ENCODE results near the gene RPS19. TPM values are rescaled to one million over a fixed set of nuclear protein-coding genes. Genes with fewer than 3 reads are reported as not detected.
"Not testable (repeated sequence)": the region's sequence is repeated elsewhere in the genome, so short reads cannot be mapped to it uniquely, and the experiment has no call there.

Gene RPS19
- total RNA-seq, 1 donor from 2014 or later = 1,211 TPM

GRCh38 chr19:41901707-41902360, 41.8 kb downstream of the RPS19 start:
- no peak for DNase-seq (ENCODE audit: low spot score)

GRCh38 chr19:41902594-41902993, 42.5 kb downstream of the RPS19 start:
- no peak for DNase-seq (ENCODE audit: low spot score)

- no peak for DNase-seq (ENCODE audit: low spot score)
These were observed 43.3 kb downstream of the RPS19 start for GRCh38 chr19:41903193-41903953.

DNA sequence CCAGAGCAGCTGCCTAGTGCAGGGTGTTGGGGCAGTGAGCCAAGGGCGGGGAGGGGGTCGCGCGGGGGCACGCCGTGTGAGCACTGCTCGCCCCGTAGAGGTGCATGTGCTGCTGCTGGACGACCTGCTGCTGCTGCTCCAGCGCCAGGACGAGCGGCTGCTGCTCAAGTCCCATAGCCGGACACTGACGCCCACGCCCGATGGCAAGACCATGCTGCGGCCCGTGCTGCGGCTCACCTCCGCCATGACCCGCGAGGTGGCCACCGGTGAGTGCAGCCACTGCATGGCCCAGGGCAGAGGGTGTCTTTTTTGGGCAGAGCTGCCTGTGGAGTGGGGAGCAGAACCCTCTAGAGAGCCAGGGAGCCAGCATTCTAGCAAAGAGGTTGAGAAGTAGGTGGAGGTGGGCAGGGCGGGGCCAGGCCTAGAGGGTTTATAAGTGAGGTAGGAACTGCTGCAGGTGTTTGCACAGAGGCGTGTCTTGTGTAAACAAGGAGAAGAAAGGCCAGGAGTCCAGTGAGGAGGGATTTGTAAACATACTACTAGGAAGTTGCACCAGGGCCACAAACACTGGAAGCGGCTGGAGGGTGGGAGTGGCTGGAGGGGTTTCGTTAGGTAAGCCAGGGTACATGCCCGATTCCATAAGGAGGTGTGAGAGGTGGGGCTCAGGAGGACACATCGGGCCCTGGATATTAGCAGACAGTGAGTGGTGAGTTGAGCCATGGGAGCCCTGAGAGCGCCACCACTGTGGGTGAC, 44.2 kb downstream of the RPS19 start:
- DNase-seq (ENCODE audit: low spot score) = peak; percentile 86

DNA sequence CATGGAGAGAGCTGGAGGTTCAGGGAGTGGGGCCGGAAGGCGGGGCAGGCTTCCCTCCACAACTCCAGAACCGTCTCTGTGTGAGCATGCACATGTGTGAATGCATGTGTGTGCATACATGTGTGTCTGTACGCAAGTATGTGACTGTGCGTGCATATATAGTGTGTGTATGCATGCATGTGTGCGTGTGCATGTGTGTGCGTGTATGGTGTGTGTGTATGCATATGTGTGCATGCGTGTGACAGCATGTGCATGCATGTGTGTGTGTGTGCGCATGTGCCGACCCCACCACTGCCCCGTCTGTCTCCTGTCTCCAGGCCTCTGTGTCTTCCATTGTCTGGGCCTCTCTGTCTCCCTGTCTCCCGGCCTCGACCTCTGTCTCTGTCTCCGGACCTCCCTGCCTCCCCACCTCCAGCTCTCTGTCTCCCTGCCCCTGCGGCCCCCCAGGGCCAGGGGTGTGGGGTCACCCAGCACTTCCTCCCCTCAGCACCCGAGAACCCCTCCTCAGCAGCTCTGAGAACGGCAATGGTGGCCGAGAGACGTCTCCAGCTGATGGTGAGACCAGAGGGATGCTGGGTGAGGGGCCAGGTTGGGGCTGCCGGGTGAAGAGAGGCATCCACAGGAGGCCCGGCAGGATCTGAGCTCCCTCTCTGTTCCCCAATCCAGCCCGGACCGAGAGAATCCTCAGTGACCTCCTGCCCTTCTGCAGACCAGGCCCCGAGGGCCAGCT, 45.4 kb downstream of the RPS19 start:
- DNase-seq (ENCODE audit: low spot score) = no peak

GRCh38 chr19:41906271-41906670, 46.2 kb downstream of the RPS19 start:
- DNase-seq (ENCODE audit: low spot score) = no peak

- no peak for DNase-seq (ENCODE audit: low spot score)
These were observed 47.0 kb downstream of the RPS19 start for GRCh38 chr19:41906916-41907680.

GRCh38 chr19:41907994-41908615, 48.0 kb downstream of the RPS19 start:
- DNase-seq (ENCODE audit: low spot score) = no peak

- no peak for DNase-seq (ENCODE audit: low spot score)
These were observed 48.8 kb downstream of the RPS19 start for GRCh38 chr19:41908724-41909464.

GRCh38 chr19:41909706-41910105, 49.7 kb downstream of the RPS19 start:
- no peak for DNase-seq (ENCODE audit: low spot score)

- no peak for DNase-seq (ENCODE audit: low spot score)
These were observed 50.4 kb downstream of the RPS19 start for GRCh38 chr19:41910240-41910991.

- no peak for DNase-seq (ENCODE audit: low spot score)
These were observed 51.2 kb downstream of the RPS19 start for GRCh38 chr19:41910992-41911888.

- no peak for DNase-seq (ENCODE audit: low spot score)
These were observed 52.1 kb downstream of the RPS19 start for GRCh38 chr19:41911889-41912731.

DNA sequence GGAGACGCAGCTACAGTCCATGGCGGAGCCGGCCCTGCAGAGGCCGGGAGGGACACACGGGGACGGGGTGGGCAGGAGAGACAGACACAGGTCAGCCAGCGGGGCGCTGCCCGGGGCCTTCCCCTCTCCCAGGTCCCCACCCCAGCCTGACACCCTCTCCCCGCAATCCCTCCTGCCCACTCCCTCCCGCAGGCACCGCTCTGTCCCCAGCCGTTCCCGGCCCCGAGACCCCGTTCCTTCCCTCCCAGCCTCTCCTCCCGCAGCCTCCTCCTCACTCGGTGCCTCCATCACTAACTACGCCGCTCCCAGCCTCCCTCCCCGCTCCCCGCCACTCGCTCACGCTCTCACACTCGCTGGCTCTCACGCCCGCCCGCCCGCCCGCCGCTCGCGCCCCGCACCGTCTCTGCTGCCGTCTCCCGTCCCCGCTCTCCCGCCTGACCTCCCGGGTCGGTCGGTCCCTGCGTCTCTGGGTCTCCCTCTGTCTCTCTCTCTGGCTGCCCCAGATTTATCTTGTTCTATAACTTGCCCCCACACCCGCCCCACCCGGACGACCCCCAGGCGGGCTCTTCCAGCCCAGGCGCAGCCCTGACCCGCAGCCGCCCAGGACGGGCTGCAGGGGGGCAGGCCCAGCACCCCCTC, 53.0 kb downstream of the RPS19 start:
- DNase-seq (ENCODE audit: low spot score) = no peak

DNA sequence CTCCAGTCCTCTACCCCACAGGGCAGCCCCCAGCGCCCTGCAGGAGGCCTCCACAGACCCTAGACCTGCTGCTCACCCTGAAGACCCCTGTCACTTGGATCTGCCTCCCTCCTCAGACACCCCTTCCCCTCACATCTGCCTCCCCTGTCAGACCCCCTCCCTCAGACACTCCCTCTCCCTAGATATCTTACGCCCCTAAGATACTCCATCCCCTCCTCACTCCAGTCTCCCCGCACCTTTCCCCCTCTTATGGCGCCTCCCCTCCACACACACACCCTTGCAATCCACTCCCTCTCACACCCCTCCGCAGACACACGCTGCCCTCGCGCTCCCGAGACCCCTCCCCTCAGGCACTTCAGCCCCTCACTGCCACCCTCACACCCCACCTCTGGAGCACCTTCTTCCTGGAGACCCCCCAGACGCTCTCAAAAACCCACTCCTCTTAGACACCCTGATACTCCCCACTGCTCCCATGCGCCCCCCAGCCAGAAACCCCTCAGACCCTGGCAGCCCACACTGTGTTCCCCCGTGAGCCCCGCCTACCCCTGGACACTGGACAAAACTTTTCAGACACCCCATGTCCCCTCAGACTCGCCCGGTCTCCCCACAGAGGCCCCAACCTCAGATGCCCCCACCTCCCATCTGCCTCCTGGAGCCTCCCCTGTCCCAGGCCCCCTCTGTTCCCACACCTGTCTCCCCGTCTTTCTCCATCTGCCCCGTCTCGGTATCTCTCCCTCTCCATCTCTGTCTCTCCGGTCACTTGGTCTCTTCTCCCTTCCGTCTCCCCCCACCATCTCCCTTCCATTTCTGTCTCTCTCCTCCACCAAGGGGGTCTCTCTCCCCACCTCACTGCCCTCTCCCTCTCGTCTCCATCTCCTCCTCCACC, 53.7 kb downstream of the RPS19 start:
- DNase-seq (ENCODE audit: low spot score) = no peak

DNA sequence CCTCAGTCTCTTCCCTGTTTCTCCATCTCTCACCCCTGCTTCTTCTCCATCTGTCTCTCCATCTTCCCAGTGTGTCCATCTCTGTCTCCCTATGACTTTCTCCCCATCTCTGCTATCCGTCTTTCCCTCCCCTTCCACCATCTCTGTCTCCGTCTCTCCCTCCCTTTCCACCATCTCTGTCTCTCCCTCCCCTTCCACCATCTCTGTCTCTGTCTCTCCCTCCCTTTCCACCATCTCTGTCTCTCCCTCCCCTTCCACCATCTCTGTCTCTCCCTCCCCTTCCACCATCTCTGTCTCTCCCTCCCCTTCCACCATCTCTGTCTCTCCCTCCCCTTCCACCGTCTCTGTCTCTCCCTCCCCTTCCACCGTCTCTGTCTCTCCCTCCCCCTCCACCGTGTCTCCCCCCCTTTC, 54.4 kb downstream of the RPS19 start:
- DNase-seq (ENCODE audit: low spot score) = not testable (repeated sequence)
